HepG2 (cell line): ENCODE results near the gene PFAS. TPM values are rescaled to one million over a fixed set of nuclear protein-coding genes. Genes with fewer than 3 reads are reported as not detected.
A peak's percentile ranks its signal among the peaks of the same experiment; 100 is the strongest.

ENCODE experiments used
- ARHGAP35 ChIP-seq: sonication (generic); formaldehyde crosslinking; IDR thresholded peaks from 2 replicates; pipeline ENCODE4 v1.9.0; 2022; ENCODE audit warnings: mild to moderate bottlenecking, inconsistent platforms, moderate library complexity, missing genetic modification reagents, borderline replicate concordance
- ARID5B ChIP-seq: IDR thresholded peaks from 2 replicates; pipeline ENCODE4 v1.4.0; 2020; ENCODE audit warnings: mild to moderate bottlenecking, missing genetic modification reagents
- ARNTL ChIP-seq: sonication (generic); formaldehyde crosslinking; IDR thresholded peaks from 2 replicates; pipeline ENCODE4 v1.4.0; 2020; ENCODE audit warnings: mild to moderate bottlenecking, missing genetic modification reagents
- FOSL1 ChIP-seq: sonication (generic); formaldehyde crosslinking; IDR thresholded peaks from 2 replicates; pipeline ENCODE4 v1.9.0; 2021; ENCODE audit warnings: missing genetic modification reagents, borderline replicate concordance
- FOSL2 ChIP-seq: sonication (generic); formaldehyde crosslinking; IDR thresholded peaks from 2 replicates; pipeline ENCODE4 v1.4.0; 2020; ENCODE audit warnings: missing genetic modification reagents
- FOXA1 ChIP-seq, 2 experiments: fragments of 450-650 bp in 1 of 2; sonication (generic) in 1 of 2; formaldehyde crosslinking in 1 of 2; IDR thresholded peaks; 2 replicates each; pipeline versions ENCODE4 v1.4.0 to v1.6.1; 2016 to 2020; ENCODE audit warnings: missing genetic modification reagents in 1 of 2
- HCFC1 ChIP-seq: fragments of 150-350 bp; IDR thresholded peaks from 2 replicates; pipeline ENCODE4 v1.6.1; 2014; ENCODE audit warnings: low read depth, low read length
- HNF1B ChIP-seq: sonication (generic); formaldehyde crosslinking; IDR thresholded peaks from 2 replicates; pipeline ENCODE4 v1.5.1; 2020; ENCODE audit warnings: mild to moderate bottlenecking, moderate library complexity, missing genetic modification reagents
- HOXA7 ChIP-seq: sonication (generic); formaldehyde crosslinking; IDR thresholded peaks from 2 replicates; pipeline ENCODE4 v1.8.1; 2022; ENCODE audit warnings: mild to moderate bottlenecking, missing genetic modification reagents, moderate library complexity
- IRF1 ChIP-seq: sonication (generic); formaldehyde crosslinking; IDR thresholded peaks from 2 replicates; pipeline ENCODE4 v1.4.0; 2020; ENCODE audit warnings: low read depth, mild to moderate bottlenecking, missing genetic modification reagents
- ISX ChIP-seq: sonication (generic); formaldehyde crosslinking; conservative IDR thresholded peaks from 2 replicates; pipeline ENCODE4 v1.5.0; 2020; ENCODE audit warnings: missing genetic modification reagents
- MAFF ChIP-seq: IDR thresholded peaks from 2 replicates; pipeline ENCODE4 v1.6.1; 2011; ENCODE audit warnings: low read depth, low read length, improper control_type of control experiment
- MTF1 ChIP-seq: sonication (generic); formaldehyde crosslinking; IDR thresholded peaks from 2 replicates; pipeline ENCODE4 v1.5.0; 2020; ENCODE audit warnings: missing genetic modification reagents
- REL ChIP-seq: sonication (generic); formaldehyde crosslinking; conservative IDR thresholded peaks from 2 replicates; pipeline ENCODE4 v1.8.0; 2022; ENCODE audit warnings: mild to moderate bottlenecking, missing genetic modification reagents, moderate library complexity
- SP2 ChIP-seq: sonication (generic); formaldehyde crosslinking; IDR thresholded peaks from 2 replicates; pipeline ENCODE4 v1.5.1; 2020; ENCODE audit warnings: mild to moderate bottlenecking, missing genetic modification reagents
- TBL1XR1 ChIP-seq: fragments of 150-350 bp; IDR thresholded peaks from 2 replicates; pipeline ENCODE4 v1.6.1; 2014; ENCODE audit warnings: borderline replicate concordance, low read length; ENCODE audit not compliant: partially characterized antibody
- THRA ChIP-seq: sonication (generic); formaldehyde crosslinking; IDR thresholded peaks from 2 replicates; pipeline ENCODE4 v1.4.0; 2020; ENCODE audit warnings: missing genetic modification reagents, borderline replicate concordance
- ZFX ChIP-seq: sonication (generic); formaldehyde crosslinking; IDR thresholded peaks from 2 replicates; pipeline ENCODE4 v1.4.0; 2020; ENCODE audit warnings: mild to moderate bottlenecking, low read depth, missing genetic modification reagents, moderate library complexity
- ZNF264 ChIP-seq: sonication (generic); formaldehyde crosslinking; IDR thresholded peaks from 2 replicates; pipeline ENCODE4 v1.4.0; 2020; ENCODE audit warnings: missing genetic modification reagents
- ZNF773 ChIP-seq: sonication (generic); formaldehyde crosslinking; IDR thresholded peaks from 2 replicates; pipeline ENCODE4 v1.4.0; 2020; ENCODE audit warnings: missing genetic modification reagents, borderline replicate concordance
- polyA plus RNA-seq, 8 experiments: library from polyadenylated mRNA; depleted of rRNA in 3 of 8; stranded (reverse) in 7 of 8; unstranded in 1 of 8; fragments of >200 nt; fragmentation: Illumina TruSeq in 4 of 8; extraction: Trizol in 4 of 8; gene quantifications; 2 replicates each; pipeline versions ENCODE4 v1.2.1 to v1.2.3, GENCODE V29; 2011 to 2016; ENCODE audit warnings: low read depth in 4 of 8, missing spikeins in 1 of 8, mixed read lengths in 1 of 8; ENCODE audit not compliant: insufficient read depth in 1 of 8
- total RNA-seq, 5 experiments: library from RNA; depleted of rRNA; stranded (reverse); fragments of >200 nt; fragmentation: Illumina TruSeq; extraction: Trizol; gene quantifications; 2 replicates each; pipeline ENCODE4 v1.2.3, GENCODE V29; 2016; ENCODE audit warnings: low read depth in 1 of 5
- TF ChIP-seq, protein P1 (sequence below): sonication (generic); formaldehyde crosslinking; IDR thresholded peaks from 2 replicates; pipeline ENCODE4 v1.4.0; 2020; ENCODE audit warnings: mild to moderate bottlenecking, missing genetic modification reagents

PFAS gene
- total and polyA plus RNA-seq, 2 of the 13 experiments (the other 11 are each of a cell fraction or from before 2014, with no cell fraction given), result 49.4 to 58.2 TPM

DNA sequence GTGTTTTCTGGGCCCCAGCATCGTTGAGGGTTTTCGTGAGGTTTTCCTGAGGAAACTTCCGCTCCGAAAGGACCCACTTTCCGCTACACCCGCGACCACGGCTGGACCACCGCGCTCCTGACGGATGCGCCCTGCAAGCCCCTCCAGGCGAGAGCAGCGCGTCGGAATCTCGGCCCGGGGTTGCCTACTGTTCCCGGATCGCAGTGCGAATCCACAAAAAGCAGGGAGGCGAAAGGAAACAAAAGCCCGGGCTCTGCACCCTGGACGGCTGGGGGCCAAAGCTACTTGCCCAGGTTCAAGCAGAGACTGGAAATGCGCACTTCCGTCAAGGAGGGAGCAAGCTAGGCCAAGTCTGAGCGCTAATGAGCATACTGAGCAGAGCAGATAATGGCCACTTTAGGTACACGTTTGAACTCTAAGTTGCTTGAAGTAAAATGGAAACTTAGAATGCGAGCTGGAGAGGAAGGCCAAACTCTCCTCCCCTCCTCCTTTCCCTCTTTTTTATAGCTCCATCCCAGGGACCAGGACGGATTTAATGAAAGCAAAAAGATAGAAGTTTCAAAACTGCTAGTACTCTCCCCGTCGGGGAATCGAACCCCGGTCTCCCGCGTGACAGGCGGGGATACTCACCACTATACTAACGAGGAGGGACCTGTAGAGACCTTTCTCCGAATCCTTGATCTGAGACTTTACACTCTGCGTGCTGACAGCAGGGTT, 27.3 kb upstream of the PFAS start (continued):
- TF ChIP-seq THRA (0 out of 2 replicates have a peak, but pooled peaks have one; percentile 62), REL (CRISPR knock-in tag) (no peak), ISX (CRISPR knock-in tag) (0 out of 2 replicates have a peak, but pooled peaks have one; percentile 26), MAFF (peak; percentile 48; the same call in 1 of the 2 replicates), ZNF264 (peak; percentile 31; the same call in 1 of the 2 replicates), ARID5B (CRISPR knock-in tag) (no peak), SP2 (CRISPR knock-in tag) (0 out of 2 replicates have a peak, but pooled peaks have one; percentile 17), ARNTL (CRISPR knock-in tag) (no peak), HNF1B (no peak), ZNF773 (0 out of 2 replicates have a peak, but pooled peaks have one; percentile 21), IRF1 (CRISPR knock-in tag) (no peak), ARHGAP35 (CRISPR knock-in tag) (no peak), HCFC1 (peak; percentile 23; the same call in 1 of the 2 replicates), MTF1 (CRISPR knock-in tag) (0 out of 2 replicates have a peak, but pooled peaks have one; percentile 9), HOXA7 (CRISPR knock-in tag) (no peak), ZFX (CRISPR knock-in tag) (peak; percentile 72), TBL1XR1 (peak; percentile 22), FOXA1 (IDR thresholded peaks at IDR 0.05) (no peak), FOXA1 (CRISPR knock-in tag; IDR thresholded peaks at IDR 0.05) (no peak), FOSL1 (CRISPR knock-in tag) (0 out of 2 replicates have a peak, but pooled peaks have one; percentile 3), FOSL2 (peak; percentile 26)
- TF ChIP-seq, protein P1, sequence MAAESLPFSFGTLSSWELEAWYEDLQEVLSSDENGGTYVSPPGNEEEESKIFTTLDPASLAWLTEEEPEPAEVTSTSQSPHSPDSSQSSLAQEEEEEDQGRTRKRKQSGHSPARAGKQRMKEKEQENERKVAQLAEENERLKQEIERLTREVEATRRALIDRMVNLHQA, result no peak
